Endodermal cell (in vitro differentiated cells): ENCODE measurements around the gene MPZL1. TPM values are rescaled to one million over a fixed set of nuclear protein-coding genes. Genes with fewer than 3 reads are reported as not detected.

Experiments used
- DNase-seq: peaks from one replicate; pipeline ENCODE4 v3.0.0-alpha.2; 2017
- H3K27ac ChIP-seq: 2 replicates; pipeline ENCODE4 v1.5.1; 2013; ENCODE audit warnings: mild to moderate bottlenecking, low read depth, low read length, moderate library complexity
- H3K27me3 ChIP-seq: 2 replicates; pipeline ENCODE4 v1.6.1; 2013; ENCODE audit warnings: mild to moderate bottlenecking, low read length, moderate library complexity; ENCODE audit not compliant: insufficient read depth, control insufficient read depth, poor library complexity, severe bottlenecking
- H3K36me3 ChIP-seq: 2 replicates; pipeline ENCODE4 v1.7.0; 2013; ENCODE audit warnings: mild to moderate bottlenecking, low read length, moderate library complexity; ENCODE audit not compliant: control insufficient read depth, insufficient read depth
- H3K4me1 ChIP-seq: one replicate; pipeline ENCODE4 v1.7.0; 2013; ENCODE audit warnings: low read length; ENCODE audit not compliant: control insufficient read depth, insufficient read depth
- H3K4me3 ChIP-seq: 2 replicates; pipeline ENCODE4 v1.5.1; 2013; ENCODE audit warnings: mild to moderate bottlenecking, low read length, moderate library complexity
- H3K9ac ChIP-seq: 2 replicates; pipeline ENCODE4 v1.6.1; 2013; ENCODE audit warnings: mild to moderate bottlenecking, low read length, moderate library complexity; ENCODE audit not compliant: poor library complexity, severe bottlenecking; ENCODE audit errors: extremely low read depth
- H3K9me3 ChIP-seq: 2 replicates; pipeline ENCODE4 v1.6.1; 2013; ENCODE audit warnings: mild to moderate bottlenecking, low read length, moderate library complexity; ENCODE audit not compliant: control insufficient read depth
- H3K27ac Mint-ChIP-seq: 2 replicates; pipeline ENCODE4 v1.8.0; 2020; ENCODE audit warnings: mixed read lengths
- H3K27me3 Mint-ChIP-seq: 2 replicates; pipeline ENCODE4 v1.8.0; 2021; ENCODE audit warnings: mild to moderate bottlenecking, mixed read lengths; ENCODE audit not compliant: insufficient read depth
- H3K36me3 Mint-ChIP-seq: 2 replicates; pipeline ENCODE4 v1.8.0; 2020; ENCODE audit warnings: low read depth, mixed read lengths
- H3K4me1 Mint-ChIP-seq: 2 replicates; pipeline ENCODE4 v1.8.0; 2020; ENCODE audit warnings: mixed read lengths
- H3K4me3 Mint-ChIP-seq: 2 replicates; pipeline ENCODE4 v1.8.0; 2020; ENCODE audit warnings: mild to moderate bottlenecking, moderate library complexity, mixed read lengths
- H3K9me3 Mint-ChIP-seq: 2 replicates; pipeline ENCODE4 v1.8.0; 2020; ENCODE audit warnings: mild to moderate bottlenecking, mixed read lengths
- WGBS, 2 experiments: methylation state at CpG; one replicate each; pipeline versions ENCODE4 v1.1.5 to v1.1.7; 2013; ENCODE audit warnings: missing lambda C conversion rate in 2 of 2, mixed read lengths in 1 of 2; ENCODE audit not compliant: insufficient coverage in 1 of 2, insufficient read length in 1 of 2; 5-methylcytosine and 5-hydroxymethylcytosine counted together
- total RNA-seq, 2 donors: library from RNA; stranded (reverse); fragmentation: NEBNext Ultra II Directional in 1 of 2; extraction: Animal tissue kit (Norgen Biotek cat#: 25700) in 1 of 2; gene quantifications; 2 replicates in 1 of 2; 3 replicates in 1 of 2; pipeline ENCODE4 v1.2.1, GENCODE V29; 2021
- TF ChIP-seq, protein P1 (sequence below): fragments of 200-600 bp; sonication (generic); conservative IDR thresholded peaks from 2 replicates; pipeline ENCODE4 v1.5.0; 2021; ENCODE audit warnings: antibody characterized with exemption, mild to moderate bottlenecking

The MPZL1 gene
- total RNA-seq, 2 donors from 2014 or later = 111 to 114 TPM

DNA sequence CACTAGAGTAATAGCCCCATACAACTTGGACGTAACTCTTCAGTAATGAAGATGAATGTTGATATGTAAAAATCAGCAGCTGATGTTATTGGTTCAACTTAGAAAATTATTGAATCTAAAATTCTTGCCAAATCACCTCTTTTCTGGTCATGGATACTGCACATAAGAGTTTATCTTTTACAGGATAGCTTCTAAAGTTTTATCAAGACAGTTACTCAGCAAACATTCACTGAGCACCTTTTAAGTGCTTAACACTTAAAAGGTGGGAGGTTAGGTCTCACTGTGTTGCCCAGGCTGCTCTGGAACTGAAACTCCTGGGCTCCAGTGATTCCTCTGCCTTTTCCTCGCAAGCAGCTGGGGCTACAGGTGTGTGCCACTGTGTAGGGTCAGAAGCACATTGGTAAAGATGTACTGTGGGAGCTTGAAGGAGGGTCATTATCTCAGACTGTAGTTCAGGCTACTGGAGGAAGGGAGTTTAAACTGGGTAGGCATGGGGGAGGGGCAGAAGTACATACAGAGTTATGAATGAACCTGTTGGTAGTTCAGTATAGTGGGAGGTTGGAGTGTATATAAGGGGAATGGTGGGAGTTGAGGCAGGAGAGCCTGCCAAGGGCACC, 2.0 kb downstream of the MPZL1 start:
- Mint-ChIP-seq H3K27me3 (no peaks in the 10 kb centered on the region), H3K4me3 (peak overlapping the region; percentile 77), H3K36me3 (peaks cover 6% of the 10 kb centered on the region), H3K4me1 (peaks cover 57% of the 10 kb centered on the region), H3K9me3 (no peaks in the 10 kb centered on the region), H3K27ac (no peak overlapping the region)
- H3K9me3 ChIP-seq = no peaks in the 10 kb centered on the region
- TF ChIP-seq, protein P1, sequence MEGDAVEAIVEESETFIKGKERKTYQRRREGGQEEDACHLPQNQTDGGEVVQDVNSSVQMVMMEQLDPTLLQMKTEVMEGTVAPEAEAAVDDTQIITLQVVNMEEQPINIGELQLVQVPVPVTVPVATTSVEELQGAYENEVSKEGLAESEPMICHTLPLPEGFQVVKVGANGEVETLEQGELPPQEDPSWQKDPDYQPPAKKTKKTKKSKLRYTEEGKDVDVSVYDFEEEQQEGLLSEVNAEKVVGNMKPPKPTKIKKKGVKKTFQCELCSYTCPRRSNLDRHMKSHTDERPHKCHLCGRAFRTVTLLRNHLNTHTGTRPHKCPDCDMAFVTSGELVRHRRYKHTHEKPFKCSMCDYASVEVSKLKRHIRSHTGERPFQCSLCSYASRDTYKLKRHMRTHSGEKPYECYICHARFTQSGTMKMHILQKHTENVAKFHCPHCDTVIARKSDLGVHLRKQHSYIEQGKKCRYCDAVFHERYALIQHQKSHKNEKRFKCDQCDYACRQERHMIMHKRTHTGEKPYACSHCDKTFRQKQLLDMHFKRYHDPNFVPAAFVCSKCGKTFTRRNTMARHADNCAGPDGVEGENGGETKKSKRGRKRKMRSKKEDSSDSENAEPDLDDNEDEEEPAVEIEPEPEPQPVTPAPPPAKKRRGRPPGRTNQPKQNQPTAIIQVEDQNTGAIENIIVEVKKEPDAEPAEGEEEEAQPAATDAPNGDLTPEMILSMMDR = no peak
- no peak overlapping the region for H3K27ac ChIP-seq
- H3K27me3 ChIP-seq = no peaks in the 10 kb centered on the region
- no peak for DNase-seq
- 60 to 86% methylated on average over 1 to 2 of the region's 2 CpGs for WGBS, 2 experiments
- no peaks in the 10 kb centered on the region for H3K36me3 ChIP-seq
- no peak overlapping the region for H3K9ac ChIP-seq
- peak overlapping the region; percentile 86 for H3K4me3 ChIP-seq
- peaks cover 2% of the 10 kb centered on the region for H3K4me1 ChIP-seq

DNA sequence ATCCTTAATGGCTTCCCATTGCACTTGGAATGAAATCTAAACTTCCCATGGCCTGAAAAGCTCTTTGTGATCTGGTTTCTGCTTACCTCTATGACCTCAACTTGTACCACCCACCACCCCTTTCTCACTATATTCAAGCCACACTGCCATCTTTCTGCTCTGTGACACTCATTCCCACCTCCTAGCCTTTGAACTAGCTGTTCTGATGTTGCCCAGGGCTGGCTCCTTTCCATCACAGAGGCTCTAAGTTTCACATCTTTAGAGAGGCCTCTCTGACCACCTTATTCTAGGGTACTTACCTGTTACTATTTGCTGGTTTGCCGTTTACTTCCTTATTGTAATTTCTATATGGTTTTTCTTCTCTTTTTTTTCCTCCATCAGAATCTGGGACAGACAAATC, 4.2 kb downstream of the MPZL1 start:
- Mint-ChIP-seq H3K4me1 (peaks cover 40% of the 10 kb centered on the region), H3K9me3 (no peaks in the 10 kb centered on the region), H3K36me3 (peaks cover 18% of the 10 kb centered on the region), H3K4me3 (no peak overlapping the region), H3K27ac (no peak overlapping the region), H3K27me3 (no peaks in the 10 kb centered on the region)
- Histone ChIP-seq H3K36me3 (peaks cover 8% of the 10 kb centered on the region), H3K9me3 (no peaks in the 10 kb centered on the region), H3K27ac (no peak overlapping the region), H3K27me3 (no peaks in the 10 kb centered on the region), H3K4me1 (peaks cover 2% of the 10 kb centered on the region), H3K4me3 (no peak overlapping the region), H3K9ac (no peak overlapping the region)
- DNase-seq = peak; percentile 60
- 80 to 91% methylated on average over 1 of the region's 1 CpG for WGBS, 2 experiments
- TF ChIP-seq, protein P1 = no peak

DNA sequence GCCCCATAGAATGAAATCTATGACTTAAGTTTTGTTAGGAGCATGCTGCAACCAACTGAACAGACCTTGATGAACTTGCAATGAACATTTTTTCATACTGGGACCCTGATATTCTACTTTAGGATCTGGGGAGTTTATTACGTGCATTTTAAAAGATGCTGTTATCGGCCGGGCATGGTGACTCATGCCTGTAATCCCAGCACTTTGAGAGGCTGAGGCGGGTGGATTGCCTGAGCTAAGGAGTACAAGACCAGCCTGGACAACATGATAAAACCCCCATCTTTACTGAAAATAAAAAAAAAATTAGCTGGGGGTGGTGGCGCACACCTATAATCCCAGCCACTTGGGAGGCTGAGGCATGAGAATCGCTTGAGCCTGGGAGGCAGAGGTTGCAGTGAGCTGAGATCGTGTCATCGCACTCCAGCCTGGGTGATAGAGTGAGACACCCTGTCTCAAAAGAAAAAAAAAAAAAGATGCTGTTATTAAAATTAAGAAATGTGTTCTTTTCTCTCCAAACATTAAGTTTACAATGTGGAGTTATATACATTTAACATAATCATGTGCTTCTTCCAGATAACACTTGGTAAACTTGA, 7.1 kb downstream of the MPZL1 start:
- H3K27ac Mint-ChIP-seq = no peak overlapping the region
- Histone ChIP-seq H3K4me3 (no peak overlapping the region), H3K27ac (no peak overlapping the region), H3K4me1 (peaks cover 2% of the 10 kb centered on the region), H3K36me3 (peaks cover 14% of the 10 kb centered on the region), H3K27me3 (no peaks in the 10 kb centered on the region), H3K9me3 (no peaks in the 10 kb centered on the region), H3K9ac (no peak overlapping the region)
- H3K4me3 Mint-ChIP-seq = no peak overlapping the region
- H3K4me1 Mint-ChIP-seq = peaks cover 27% of the 10 kb centered on the region
- H3K36me3 Mint-ChIP-seq = peaks cover 31% of the 10 kb centered on the region
- no peaks in the 10 kb centered on the region for H3K9me3 Mint-ChIP-seq
- DNase-seq = no peak
- TF ChIP-seq, protein P1 = no peak
- H3K27me3 Mint-ChIP-seq = peaks cover 9% of the 10 kb centered on the region
- 92 to 96% methylated on average over 7 to 8 of the region's 8 CpGs for WGBS, 2 experiments
